Dermis microvascular lymphatic vessel endothelial cell (primary cell): ENCODE results near the gene REXO1. TPM values are rescaled to one million over a fixed set of nuclear protein-coding genes. Genes with fewer than 3 reads are reported as not detected.
"Not testable (repeated sequence)": the region's sequence is repeated elsewhere in the genome, so short reads cannot be mapped to it uniquely, and the experiment has no call there.

Experiments used
- DNase-seq, 2 donors: peaks; one replicate each; pipeline versions ENCODE4 v3.0.0 to v3.0.0-alpha.2; 2010; ENCODE audit warnings: low read depth in 2 of 2
- total RNA-seq: library from RNA; depleted of rRNA; stranded (reverse); fragments of >200 nt; gene quantifications from 2 replicates; pipeline ENCODE4 v1.2.1, GENCODE V29; 2014

Gene REXO1
- total RNA-seq, 1 donor from 2014 or later, result 3.7 TPM

DNA sequence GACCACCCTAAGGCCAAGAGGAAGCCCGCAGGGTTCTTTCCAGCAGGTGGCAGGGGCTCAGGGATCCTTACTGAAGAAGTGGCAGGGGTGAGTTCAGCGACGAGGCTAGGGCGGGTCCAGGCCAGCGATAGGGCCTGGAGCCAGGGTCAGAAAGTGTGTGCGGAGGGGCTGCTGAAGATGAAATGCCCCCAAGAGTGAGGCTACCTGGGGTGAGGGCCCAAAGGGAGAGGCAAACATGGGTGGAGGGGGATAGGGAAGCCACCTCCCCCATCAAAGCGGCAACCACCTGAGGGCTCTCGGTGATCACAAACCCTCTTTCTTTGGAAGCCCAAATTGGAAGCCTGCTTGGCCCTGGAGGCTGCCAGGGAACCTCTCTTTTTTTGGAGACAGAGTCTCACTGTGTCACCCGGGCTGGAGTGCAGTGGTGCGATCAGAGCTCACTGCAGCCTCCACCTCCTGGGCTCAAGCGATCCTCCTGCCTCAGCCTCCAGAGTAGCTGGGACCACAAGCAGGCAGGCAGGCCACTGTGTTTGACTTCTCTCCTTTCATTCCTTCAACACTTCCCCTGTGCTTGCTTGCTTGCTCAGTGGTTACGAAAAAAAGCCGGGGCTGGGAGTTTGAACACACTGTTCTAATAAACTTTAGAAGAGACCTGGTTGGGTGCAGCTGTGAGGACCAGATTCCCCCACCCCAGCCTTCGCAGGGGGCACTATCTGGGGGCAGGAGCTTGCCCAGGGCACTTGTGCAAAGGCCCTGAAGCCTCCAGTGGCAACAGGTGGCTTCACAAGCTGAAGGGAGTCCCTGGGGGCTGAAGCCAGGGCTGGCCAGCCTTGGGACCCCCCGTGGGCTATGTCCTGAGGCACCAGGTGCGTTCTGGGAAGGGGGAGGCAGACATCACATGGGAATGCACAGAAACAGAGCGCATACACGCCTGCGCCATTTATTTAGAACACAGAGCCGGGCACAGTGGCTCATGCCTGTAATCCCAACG is 34.8 kb downstream of the REXO1 start:
- DNase-seq, result no peak

DNA sequence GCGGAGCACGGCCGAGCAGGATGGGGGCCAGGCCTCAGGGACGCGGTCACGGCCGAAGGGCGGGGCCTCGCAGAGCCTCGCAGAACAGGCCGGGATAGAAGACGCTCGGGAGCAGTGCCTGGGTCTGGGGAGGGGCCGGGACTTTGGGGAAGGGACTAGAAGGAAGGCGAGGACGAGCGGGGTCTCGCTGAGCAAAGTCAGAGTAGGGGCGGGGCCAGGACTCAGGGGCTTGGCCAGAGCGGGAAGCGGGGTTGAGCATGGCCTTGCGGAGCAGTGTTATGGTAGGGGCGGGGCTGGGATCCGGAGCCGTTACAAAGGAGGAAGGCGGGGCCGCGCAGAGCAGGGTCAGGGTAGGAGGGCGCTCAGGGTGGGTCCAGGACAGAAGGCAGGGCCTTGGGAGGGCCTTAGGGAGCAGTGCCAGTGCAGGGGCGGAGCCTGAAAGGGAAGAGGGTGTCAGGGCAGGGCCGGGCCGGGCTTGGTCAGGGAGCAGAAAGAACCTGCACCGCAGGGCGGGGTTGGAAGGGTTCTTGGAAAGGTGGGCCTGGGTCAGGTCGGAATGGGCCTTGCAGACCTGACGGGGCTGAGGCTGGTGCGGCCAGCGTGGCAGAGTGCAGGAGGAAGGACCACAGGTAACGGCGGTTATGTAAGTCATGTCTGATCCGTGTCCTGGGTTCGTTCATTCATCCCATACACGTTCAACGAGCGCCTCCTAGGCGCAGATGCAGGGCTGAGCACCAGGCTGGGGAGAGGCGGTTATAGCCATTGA is 35.7 kb downstream of the REXO1 start:
- DNase-seq, result peak; percentile 64 to 85

DNA sequence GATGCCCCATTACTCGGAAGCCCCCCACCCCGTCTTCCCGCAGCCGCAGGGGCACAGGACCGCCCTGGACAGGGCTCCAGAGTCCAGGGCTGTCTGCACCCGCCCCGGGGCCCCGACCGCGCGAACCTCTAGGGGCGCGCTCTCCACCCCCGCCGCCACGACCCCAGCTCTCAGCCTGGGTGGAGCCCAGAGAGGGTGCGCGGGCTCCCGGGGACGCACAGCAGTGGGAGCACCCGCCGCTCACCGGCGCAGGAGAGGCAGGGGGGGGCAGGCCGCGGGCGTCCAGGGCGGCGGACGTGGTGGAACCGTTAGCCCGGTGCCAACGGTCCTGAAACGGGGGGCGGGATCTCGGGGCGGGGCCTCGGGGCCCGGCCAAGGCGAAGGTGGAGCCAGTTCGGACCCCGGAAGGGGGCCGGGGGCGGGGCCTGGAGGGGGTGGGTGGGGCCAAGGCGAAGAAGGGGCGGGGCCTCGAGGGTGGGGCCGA is 36.3 kb downstream of the REXO1 start, which contains the start of gene ATP8B3:
ATP8B3 (minus strand) TSS at position 335 of the 484 bp plus-strand sequence. CDS start 540 bp downstream, outside the sequence.
- DNase-seq, result no peak

- peak; percentile 4 to 75 for DNase-seq
Observed at GRCh38 chr19:1811472-1811894, 36.8 kb downstream of the REXO1 start.

DNA sequence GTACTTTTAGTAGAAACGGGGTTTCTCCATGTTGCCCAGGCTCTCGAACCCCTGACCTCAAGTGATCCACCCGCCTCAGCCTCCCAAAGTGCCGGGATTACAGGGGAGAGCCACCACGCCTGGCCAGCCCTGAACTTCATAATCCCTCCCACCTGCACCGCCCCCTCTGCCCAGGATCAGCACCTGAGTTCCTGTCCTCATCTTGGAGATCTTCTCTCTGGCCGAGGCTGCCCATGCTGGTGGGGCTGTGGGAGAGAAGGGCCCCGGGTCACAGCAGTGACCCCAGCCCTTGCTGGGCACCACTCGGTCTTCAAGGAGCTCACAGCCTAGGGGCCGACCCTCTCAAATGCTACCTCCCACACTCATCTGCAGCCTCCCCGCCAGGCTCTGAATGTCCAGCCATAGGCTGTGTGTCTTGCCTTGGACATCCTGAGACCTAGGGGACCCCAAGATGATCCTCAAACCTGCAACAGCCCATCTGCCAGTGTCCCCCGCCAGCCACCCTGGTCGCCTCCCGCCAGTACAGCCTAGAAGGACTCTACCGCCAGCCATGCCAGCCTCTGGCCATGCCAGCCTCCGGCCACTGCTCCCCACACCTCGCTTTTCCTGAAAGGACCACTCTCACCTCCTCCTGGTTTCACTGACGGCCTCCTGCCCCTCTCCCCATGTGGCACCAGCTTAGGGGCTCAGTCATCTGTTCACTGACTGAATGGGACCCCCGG is 37.7 kb downstream of the REXO1 start:
- no peak for DNase-seq

GRCh38 chr19:1809678-1810077 is 38.6 kb downstream of the REXO1 start:
- no peak for DNase-seq

- DNase-seq, result no peak
Observed at GRCh38 chr19:1808395-1808731, 39.9 kb downstream of the REXO1 start.

GRCh38 chr19:1807695-1808394 is 40.4 kb downstream of the REXO1 start:
- no peak for DNase-seq

GRCh38 chr19:1807030-1807694 is 41.1 kb downstream of the REXO1 start:
- no peak for DNase-seq

DNA sequence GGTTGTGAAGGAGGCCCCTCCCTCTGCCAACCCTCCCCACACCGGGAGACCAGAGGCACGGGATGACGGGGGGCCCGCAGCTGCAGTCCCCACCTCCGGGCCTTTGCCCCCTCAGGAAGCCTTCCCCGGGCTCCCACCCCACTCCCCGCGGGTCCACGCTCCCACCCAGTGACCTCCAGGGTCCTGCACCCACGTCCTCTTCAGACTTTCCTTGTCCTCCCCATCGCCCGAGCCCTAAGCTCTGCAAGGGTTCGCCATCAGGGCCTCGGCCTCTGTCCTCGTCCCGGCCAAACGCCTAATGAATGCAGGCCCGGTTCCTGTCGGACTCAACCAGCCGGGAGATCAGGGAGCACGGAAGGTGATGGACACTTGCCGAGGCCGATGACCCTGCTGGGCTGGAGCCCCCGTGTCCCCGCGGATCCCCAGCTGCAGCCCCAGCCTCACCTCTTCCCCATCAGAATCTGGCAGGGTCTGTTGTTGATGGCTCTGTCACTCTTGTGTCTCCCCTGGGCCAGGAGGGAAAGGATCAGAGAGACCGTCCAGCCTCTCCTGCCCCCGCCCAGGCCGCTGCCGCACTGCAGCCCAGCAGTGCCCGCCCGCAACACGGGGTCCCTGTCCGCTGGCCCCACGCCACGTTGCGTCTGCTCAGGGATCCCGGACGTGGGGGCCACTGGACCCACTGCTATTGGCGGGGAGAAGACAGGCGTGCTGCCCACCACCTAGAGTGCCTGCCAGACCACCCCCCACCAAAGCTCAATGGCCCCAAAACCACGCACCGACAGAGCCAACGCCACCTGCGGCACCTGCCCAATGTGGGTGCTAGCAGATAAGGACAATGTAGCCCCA is 41.9 kb downstream of the REXO1 start:
- no peak for DNase-seq

DNA sequence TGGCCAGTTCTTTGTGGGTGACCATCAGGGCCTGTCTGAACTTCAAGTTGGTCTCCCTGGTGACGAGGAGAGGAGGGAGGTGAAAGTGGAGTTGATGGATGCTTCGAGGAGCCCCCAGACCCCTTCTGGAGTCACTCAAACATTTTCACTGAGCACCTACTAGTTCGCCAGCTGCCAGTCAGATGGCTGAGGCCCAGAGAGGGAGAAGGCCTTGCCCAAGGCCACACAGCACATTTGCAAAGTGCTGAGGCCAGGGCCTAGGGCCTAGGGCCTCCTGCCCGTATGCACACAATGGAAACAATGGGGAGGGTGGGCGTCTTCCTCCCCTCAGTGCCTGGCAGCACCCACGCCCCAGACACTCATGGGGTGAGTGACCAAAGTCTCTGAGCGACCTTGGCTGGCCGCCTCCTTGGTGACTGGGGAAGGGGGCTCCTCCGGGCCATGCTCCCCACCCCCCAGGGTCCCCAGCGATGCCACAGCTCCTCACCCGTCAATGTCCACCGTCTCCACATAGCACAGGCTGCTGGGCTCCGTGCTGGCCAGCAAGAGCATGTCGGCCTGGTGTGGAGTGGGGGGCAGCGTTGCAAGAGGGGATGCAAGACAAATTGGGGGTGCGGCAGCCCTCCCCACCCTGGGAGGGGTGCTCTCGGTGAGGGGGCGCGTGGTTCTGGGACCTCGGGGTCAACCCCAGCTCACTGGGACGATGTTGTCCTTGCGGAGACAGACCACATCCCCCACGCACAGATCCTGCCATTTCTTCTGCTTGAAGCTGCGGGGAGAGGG is 42.7 kb downstream of the REXO1 start:
- DNase-seq, result no peak

DNA sequence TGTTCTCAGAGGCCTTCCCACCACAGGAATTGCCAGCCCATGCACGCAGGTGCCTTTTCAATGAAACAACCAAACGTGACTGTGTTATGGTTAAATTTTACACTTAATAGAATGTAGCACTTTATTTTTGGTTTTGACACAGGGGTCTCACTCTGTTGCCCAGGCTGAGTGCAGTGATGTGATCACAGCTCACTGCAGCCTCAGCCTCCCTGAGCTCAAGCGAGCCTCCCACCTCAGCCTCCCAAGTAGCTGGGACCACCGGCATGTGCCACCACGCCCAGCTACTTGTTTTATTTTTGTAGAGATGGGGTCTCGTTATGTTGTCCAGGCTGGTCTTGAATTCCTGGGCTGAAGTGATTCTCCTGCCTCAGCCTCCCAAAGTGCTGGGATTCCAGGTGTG is 43.4 kb downstream of the REXO1 start:
- DNase-seq, result no peak

GRCh38 chr19:1799695-1800342 is 48.5 kb downstream of the REXO1 start:
- no peak for DNase-seq

GRCh38 chr19:1797313-1797712 is 51.0 kb downstream of the REXO1 start:
- DNase-seq, result not testable (repeated sequence)

- no peak for DNase-seq
Observed at GRCh38 chr19:1796395-1797142, 51.7 kb downstream of the REXO1 start.

DNA sequence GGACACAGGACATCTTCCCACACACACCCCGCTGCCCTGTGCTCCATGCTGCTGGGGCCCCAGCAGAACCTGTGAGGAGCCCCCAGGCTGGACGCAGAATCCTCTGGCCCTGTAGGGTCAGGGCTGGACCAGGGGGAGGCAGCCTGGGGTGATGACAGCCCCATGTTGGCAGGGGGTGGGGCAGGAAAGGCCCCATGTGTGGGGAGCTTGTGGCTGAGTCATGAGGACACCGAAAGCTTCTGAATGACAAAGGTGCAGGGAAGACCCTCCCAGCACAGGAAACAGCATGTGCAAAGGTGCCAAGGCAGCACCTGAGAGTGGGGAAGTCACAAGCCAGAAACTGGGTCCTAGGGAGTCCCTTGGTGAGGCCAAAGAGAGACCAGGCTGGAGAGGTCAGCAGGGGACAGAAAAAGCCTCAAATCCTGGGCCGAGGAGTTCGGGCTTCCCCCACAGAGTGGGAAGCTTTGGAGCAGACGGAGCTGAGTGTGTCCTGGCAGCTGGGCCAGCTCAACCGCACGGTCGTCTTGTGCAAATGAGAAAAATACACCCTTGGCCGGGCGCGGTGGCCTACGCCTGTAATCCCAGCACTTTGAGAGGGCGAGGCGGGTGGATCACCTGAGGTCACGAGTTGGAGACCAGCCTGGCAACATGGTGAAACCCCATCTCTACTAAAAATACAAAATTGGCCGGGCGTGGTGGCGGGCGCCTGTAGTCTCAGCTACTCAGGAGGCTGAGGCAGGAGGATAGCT is 53.7 kb downstream of the REXO1 start:
- DNase-seq, result no peak

- DNase-seq, result no peak
Observed at GRCh38 chr19:1791879-1792278, 56.4 kb downstream of the REXO1 start.
